Stimulated activated CD4-positive, alpha-beta T cell treated with anti-CD3 and anti-CD28 coated beads, Interleukin-2, amount 100 ng/mL, for 24 hours (primary cell): ENCODE measurements around the gene CCDC34.

Experiments used
- DNase-seq, 2 donors: peaks; one replicate each; pipeline ENCODE4 v3.0.0-alpha.2; 2020

Gene CCDC34

GRCh38 chr11:27315836-27316235 lies 47.2 kb downstream of the CCDC34 start:
- no peak for DNase-seq

DNA sequence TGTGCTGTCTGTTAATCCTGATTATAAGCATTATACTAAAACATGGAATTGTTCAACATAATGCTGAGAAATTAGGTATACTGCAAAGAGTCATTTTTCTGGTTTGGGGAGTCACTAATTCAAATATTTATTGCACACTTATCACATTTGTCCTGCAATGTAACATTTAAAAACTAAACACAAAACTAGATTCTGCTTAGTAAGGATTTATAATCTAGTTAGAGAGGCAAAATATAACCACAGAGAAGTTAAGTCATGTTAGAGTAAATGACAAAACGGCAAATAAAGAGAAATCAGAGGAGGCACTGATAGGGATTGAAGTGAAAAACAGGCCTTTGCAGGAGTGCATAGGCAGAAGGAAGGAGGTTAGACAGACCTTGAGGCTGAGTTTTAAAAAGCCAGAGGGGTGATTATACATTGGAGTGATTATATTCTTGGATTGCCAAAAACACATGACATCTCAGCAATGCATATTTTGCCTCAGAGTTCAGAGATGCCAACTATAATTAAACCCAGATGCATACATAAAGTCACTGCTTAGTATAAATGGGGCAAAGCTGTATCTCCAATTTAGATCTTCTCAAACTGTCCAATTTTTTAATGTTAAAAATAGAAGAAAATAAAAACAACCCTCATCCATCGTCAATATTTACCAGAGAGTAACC lies 49.7 kb downstream of the CCDC34 start:
- no peak for DNase-seq

DNA sequence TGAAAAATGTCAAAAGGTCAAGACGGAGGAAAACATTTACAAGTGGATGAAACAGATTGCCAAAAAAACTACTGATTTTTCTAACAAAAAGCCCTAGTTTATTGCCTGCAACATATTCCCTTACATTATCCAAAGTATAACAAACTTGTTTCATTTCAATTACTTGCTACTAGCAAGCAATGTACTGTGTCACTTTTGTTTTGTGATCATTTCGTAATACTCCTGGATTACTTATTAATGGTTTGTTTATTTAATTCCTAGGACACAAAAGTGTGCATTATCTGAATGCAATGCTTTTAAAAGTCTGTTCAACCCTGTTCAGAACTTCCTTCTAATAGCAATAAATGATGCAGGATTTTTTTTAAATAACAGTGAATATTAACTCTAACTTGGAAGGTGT lies 50.9 kb downstream of the CCDC34 start:
- DNase-seq = no peak

DNA sequence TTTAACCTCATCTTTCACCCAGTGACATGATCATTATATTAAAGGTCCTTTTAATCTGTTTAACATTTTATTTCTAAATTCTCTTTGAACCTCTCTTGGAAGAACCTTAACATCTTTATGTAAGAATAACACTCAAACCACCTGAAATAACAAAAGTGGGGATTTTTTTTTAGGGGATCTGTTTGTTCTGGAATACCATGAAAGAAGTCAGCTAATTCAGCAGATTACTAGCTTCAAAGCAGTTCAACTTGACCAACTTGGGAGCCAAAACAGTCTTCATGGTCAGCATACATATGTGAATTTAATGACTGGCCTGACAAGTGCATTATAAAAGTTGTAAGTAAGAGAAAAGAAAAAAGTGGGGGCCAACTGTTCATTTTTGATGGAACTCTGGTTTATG lies 52.3 kb downstream of the CCDC34 start:
- no peak for DNase-seq

DNA sequence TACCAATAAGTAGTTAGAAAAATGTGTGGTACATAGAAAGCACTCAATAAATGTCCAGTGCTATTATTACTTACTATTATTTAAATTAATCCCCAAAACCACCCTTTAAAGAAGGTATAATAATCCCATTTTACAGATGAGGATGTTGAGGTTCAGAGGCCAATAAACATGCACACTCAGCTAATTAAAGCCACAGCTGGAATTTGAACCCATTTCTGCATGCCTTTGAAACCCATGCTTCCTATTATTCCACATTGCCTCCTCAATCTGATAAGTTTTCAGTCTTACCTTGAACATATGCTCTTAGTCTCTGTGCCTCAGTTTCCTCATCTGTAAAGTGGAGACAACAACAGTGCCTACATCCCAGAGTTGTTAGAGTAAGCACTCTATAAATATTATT lies 52.8 kb downstream of the CCDC34 start:
- no peak for DNase-seq

GRCh38 chr11:27309046-27309445 lies 54.0 kb downstream of the CCDC34 start:
- no peak for DNase-seq

DNA sequence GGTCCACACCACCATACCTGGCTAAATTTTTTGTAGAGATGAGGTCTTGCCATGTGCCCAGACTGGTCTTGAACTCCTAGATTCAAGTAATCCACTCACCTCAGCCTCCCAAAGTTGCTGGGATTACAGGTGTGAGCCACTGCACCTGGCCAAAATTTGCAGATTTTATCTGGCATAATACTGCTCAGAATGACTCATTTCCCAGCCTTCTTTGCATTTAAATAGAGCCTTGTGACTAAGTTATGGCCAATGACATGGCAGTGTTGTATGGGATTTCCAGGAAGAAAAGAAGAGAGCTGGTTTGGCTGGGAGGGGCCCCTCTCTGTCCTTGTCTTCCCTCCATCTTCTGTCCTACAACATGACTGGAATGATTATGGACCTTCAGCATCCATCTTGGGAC lies 55.8 kb downstream of the CCDC34 start:
- no peak for DNase-seq

- DNase-seq = no peak
These were observed 57.3 kb downstream of the CCDC34 start for GRCh38 chr11:27305751-27306150.

DNA sequence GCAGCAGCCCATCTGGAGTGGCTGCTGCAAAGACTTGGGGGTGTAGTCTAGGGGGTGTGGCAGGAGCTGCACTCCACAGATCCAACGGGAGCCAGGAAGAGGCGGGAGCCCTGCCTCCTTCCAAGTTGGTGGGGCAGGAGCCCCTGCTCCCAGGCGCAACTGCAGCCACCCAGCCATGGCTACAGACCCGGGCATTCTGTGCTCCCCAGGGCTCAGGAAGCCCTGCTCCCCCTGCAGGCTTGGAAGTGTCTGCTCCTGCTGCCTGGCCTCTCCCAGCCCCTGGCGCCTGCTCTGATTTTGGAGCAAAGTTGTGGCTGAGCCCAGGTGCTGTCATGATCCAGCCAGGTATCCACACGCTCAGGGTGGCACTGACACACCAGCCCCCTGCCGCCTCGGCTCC lies 58.5 kb downstream of the CCDC34 start:
- DNase-seq = no peak

GRCh38 chr11:27303903-27304302 lies 59.1 kb downstream of the CCDC34 start:
- no peak for DNase-seq

- no peak for DNase-seq
These were observed 62.0 kb downstream of the CCDC34 start for GRCh38 chr11:27300974-27301373.

DNA sequence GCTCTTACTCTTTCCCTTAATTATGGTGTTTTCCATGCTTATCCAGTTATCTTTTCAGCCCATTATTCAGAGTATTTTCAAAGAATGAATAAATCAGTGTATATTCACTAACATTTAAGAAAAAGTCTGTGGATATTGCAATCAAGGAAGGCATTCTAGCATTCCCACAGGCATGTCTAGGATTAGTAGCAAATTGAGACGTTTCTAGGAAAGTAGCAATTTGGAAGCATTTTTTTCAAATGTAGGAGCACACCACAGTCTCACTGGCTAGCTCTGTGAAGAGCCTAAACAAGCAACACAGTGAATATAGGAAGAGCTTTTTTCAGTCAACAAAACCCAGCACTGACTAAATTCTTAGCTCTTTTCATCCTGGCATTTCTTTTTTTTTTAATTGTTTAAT lies 65.4 kb downstream of the CCDC34 start:
- DNase-seq = no peak

GRCh38 chr11:27296497-27296896 lies 66.5 kb downstream of the CCDC34 start:
- no peak for DNase-seq

GRCh38 chr11:27295928-27296327 lies 67.1 kb downstream of the CCDC34 start:
- DNase-seq = no peak

DNA sequence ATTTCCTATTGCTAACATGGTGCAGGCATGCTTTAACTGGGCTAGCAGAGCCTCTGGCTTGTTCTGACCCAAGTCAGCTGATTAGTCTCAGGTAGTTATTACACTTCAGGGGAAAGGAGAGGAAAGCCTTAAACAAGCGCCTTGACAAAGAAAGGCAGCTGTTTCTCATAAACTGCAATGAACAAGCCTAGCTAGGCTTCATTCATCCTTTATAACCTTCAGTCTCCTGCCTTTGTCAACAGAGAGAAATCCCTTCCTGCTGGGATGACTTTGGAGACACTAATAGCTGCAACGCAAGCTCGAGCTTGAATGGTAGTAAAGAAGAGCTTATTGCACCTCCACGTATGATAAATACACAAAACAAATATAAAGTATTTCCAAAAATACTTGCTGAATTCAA lies 68.4 kb downstream of the CCDC34 start:
- no peak for DNase-seq

- DNase-seq = no peak
These were observed 69.2 kb downstream of the CCDC34 start for GRCh38 chr11:27293515-27294417.

GRCh38 chr11:27292637-27293010 lies 70.4 kb downstream of the CCDC34 start:
- no peak for DNase-seq

DNA sequence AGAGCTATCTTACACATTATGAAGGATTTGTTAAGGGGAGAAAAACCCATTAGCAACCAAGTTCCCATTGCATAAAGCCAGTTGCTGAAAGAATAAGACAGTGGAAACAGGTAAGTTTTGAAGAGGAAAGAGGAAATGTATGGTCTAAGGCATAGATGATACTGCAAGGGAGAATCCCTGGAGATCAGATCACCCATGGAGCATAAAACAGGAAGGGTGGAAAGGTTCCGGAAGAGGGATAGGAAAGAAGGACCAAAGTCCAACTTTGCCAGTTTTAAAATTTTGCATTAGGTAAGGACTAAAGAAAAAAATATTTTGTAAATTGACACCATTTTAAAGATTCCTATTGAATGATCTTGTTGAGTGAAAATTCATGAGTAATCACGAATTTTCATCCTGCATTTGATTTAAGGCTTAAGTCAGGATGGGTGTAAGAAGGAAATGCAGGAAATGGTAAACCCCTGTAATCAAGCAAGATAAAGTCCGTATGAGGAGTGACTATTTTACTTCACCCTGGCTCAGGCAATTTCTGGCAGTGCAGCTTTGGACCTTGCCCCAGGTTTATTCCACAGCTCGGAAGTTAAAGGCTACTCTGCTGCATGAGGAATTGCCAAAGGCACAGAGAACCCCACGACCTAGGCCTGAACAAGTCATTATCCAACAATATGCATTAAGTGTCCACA lies 70.9 kb downstream of the CCDC34 start:
- DNase-seq = no peak

GRCh38 chr11:27291302-27291889 lies 71.6 kb downstream of the CCDC34 start:
- DNase-seq = no peak

GRCh38 chr11:27290261-27291050 lies 72.6 kb downstream of the CCDC34 start:
- DNase-seq = no peak
